HCT116 (cell line): ENCODE data around the gene RAX. TPM values are rescaled to one million over a fixed set of nuclear protein-coding genes. Genes with fewer than 3 reads are reported as not detected.

Experiments used
- ATAC-seq: fragments of 200-7000 bp; cut with Tn5 transposase; 2 replicates; pipeline ENCODE4 v1.9.1; 2020; ENCODE audit warnings: mild to moderate bottlenecking, moderate library complexity
- BruUV-seq: library from RNA; stranded (reverse); fragments of 400-500 nt; replicated peaks from 2 replicates; lab custom pipeline; 2021; lab: Mats Ljungman, UMichigan
- CTCF ChIA-PET: fragments of 300-600 bp; sonication (Branson Sonifier 250); formaldehyde crosslinking; loops from one replicate; lab custom pipeline; 2021; ENCODE audit warnings: antibody characterized with exemption; lab: Charles Lee
- POLR2A ChIA-PET: fragments of 300-600, 350-600 bp; sonication (Branson Sonifier 250); formaldehyde crosslinking; loops from one replicate; lab custom pipeline; 2021; ENCODE audit warnings: antibody characterized with exemption; lab: Charles Lee
- RAD21 ChIA-PET, 2 experiments: fragments of 300-600 bp; sonication (Branson Sonifier 250); formaldehyde crosslinking; loops; one replicate each; lab custom pipeline; 2023; ENCODE audit warnings: low total read pairs in 2 of 2; ENCODE audit not compliant: uncharacterized antibody in 2 of 2, unreplicated experiment in 2 of 2, low non-redundant PET in 1 of 2; lab: Charles Lee
- DNase-seq: peaks from one replicate; pipeline ENCODE4 v3.0.0-alpha.2; 2010; ENCODE audit warnings: low read depth, low spot score
- H2AFZ ChIP-seq: fragments of 200-600 bp; shearing (Covaris generic), sonication (generic); 2 replicates; pipeline ENCODE4 v1.6.1; 2017; ENCODE audit warnings: low read depth, mixed run types, mixed read lengths, antibody characterized with exemption, low read length; ENCODE audit not compliant: poor library complexity, severe bottlenecking
- H3K27ac ChIP-seq: 2 replicates; pipeline ENCODE4 v1.5.1; 2012; ENCODE audit warnings: low read depth, low read length
- H3K27me3 ChIP-seq: fragments of 200-600 bp; sonication (generic); 2 replicates; pipeline ENCODE4 v1.6.1; 2016; ENCODE audit warnings: mixed run types, low read length, mixed read lengths; ENCODE audit not compliant: insufficient read depth
- H3K36me3 ChIP-seq, 2 experiments: fragments of 200-500 bp in 1 of 2; fragments of 200-600 bp in 1 of 2; sonication (Bioruptor generic) in 1 of 2; sonication (generic) in 1 of 2; 2 replicates each; pipeline versions ENCODE4 v1.5.1 to v1.6.1; 2014 to 2016; ENCODE audit warnings: low read length in 2 of 2, inconsistent platforms in 1 of 2, mixed read lengths in 1 of 2, mixed run types in 1 of 2; ENCODE audit not compliant: insufficient read depth in 2 of 2, control insufficient read depth in 1 of 2
- H3K4me1 ChIP-seq, 2 experiments: fragments of 200-600 bp in 1 of 2; sonication (generic) in 1 of 2; 2 replicates each; pipeline versions ENCODE4 v1.5.1 to v1.6.1; 2012 to 2017; ENCODE audit warnings: low read length in 2 of 2, inconsistent platforms in 1 of 2, mild to moderate bottlenecking in 1 of 2, mixed read lengths in 1 of 2, mixed run types in 1 of 2, moderate library complexity in 1 of 2; ENCODE audit not compliant: insufficient read depth in 2 of 2, control insufficient read depth in 1 of 2
- H3K4me2 ChIP-seq: fragments of 200-600 bp; sonication (generic); 2 replicates; pipeline ENCODE4 v1.6.1; 2017; ENCODE audit warnings: mixed run types, low read length, mixed read lengths
- H3K4me3 ChIP-seq, 2 experiments: fragments of 200-600 bp in 1 of 2; sonication (generic) in 1 of 2; replicated peaks in 1 of 2; 2 replicates each; pipeline ENCODE4 v1.5.1; 2011 to 2016; ENCODE audit warnings: low read length in 2 of 2, control low read depth in 1 of 2, low read depth in 1 of 2, mild to moderate bottlenecking in 1 of 2, mixed read lengths in 1 of 2, mixed run types in 1 of 2
- H3K79me2 ChIP-seq: fragments of 200-600 bp; sonication (generic); 2 replicates; pipeline ENCODE4 v1.6.1; 2017; ENCODE audit warnings: mild to moderate bottlenecking, mixed run types, low read length, moderate library complexity, mixed read lengths; ENCODE audit not compliant: insufficient read depth
- H3K9ac ChIP-seq: fragments of 200-600 bp; sonication (generic); 2 replicates; pipeline ENCODE4 v1.6.1; 2016; ENCODE audit warnings: low read length, mixed read lengths
- H3K9me2 ChIP-seq: fragments of 200-600 bp; sonication (generic), shearing (Covaris generic); 2 replicates; pipeline ENCODE4 v1.6.1; 2017; ENCODE audit warnings: mixed run types, mild to moderate bottlenecking, moderate library complexity; ENCODE audit not compliant: insufficient read depth
- H3K9me3 ChIP-seq, 2 experiments: fragments of 200-500 bp in 1 of 2; fragments of 200-600 bp in 1 of 2; sonication (Bioruptor generic) in 1 of 2; sonication (generic) in 1 of 2; 2 replicates each; pipeline ENCODE4 v1.6.1; 2014 to 2017; ENCODE audit warnings: low read length in 2 of 2, mixed read lengths in 2 of 2, inconsistent platforms in 1 of 2, low read depth in 1 of 2, mild to moderate bottlenecking in 1 of 2, mixed run types in 1 of 2, moderate library complexity in 1 of 2; ENCODE audit not compliant: control insufficient read depth in 1 of 2, insufficient read depth in 1 of 2
- H4K20me1 ChIP-seq: fragments of 200-600 bp; sonication (generic), shearing (Covaris generic); 2 replicates; pipeline ENCODE4 v1.6.1; 2017; ENCODE audit warnings: mixed run types, mild to moderate bottlenecking, moderate library complexity; ENCODE audit not compliant: insufficient read depth
- CBX3 ChIP-seq: IDR thresholded peaks from 2 replicates; pipeline ENCODE4 v1.6.1; 2012; ENCODE audit warnings: low read depth
- CTCF ChIP-seq, 3 experiments: fragments of 200-600 bp in 1 of 3; sonication (generic) in 1 of 3; IDR thresholded peaks in 2 of 3; conservative IDR thresholded peaks in 1 of 3; 2 replicates each; pipeline ENCODE4 v1.5.1; 2012 to 2017; ENCODE audit warnings: low read depth in 2 of 3, low read length in 2 of 3, antibody characterized with exemption in 1 of 3, borderline replicate concordance in 1 of 3, control low read depth in 1 of 3, mild to moderate bottlenecking in 1 of 3, mixed read lengths in 1 of 3, mixed run types in 1 of 3, moderate library complexity in 1 of 3; ENCODE audit not compliant: insufficient read depth in 1 of 3
- EGR1 ChIP-seq: IDR thresholded peaks from 2 replicates; pipeline ENCODE4 v1.6.1; 2012; ENCODE audit warnings: low read depth
- ELF1 ChIP-seq: IDR thresholded peaks from 2 replicates; pipeline ENCODE4 v1.6.1; 2012; ENCODE audit warnings: low read depth, borderline replicate concordance
- EZH2phosphoT487 ChIP-seq: fragments of 200-600 bp; IDR thresholded peaks from 2 replicates; pipeline ENCODE4 v1.6.1; 2018; ENCODE audit warnings: antibody characterized with exemption, borderline replicate concordance
- FOSL1 ChIP-seq: IDR thresholded peaks from 2 replicates; pipeline ENCODE4 v1.6.1; 2012; ENCODE audit warnings: low read depth
- MAX ChIP-seq: IDR thresholded peaks from 2 replicates; pipeline ENCODE4 v1.6.1; 2012
- RAD21 ChIP-seq: IDR thresholded peaks from 2 replicates; pipeline ENCODE4 v1.6.1; 2012; ENCODE audit warnings: low read depth, mild to moderate bottlenecking
- SIN3A ChIP-seq: IDR thresholded peaks from 2 replicates; pipeline ENCODE4 v1.6.1; 2012; ENCODE audit warnings: low read depth
- SP1 ChIP-seq: IDR thresholded peaks from 2 replicates; pipeline ENCODE4 v1.6.1; 2012; ENCODE audit warnings: low read depth
- SRF ChIP-seq: IDR thresholded peaks from 2 replicates; pipeline ENCODE4 v1.6.1; 2012; ENCODE audit warnings: low read depth
- YY1 ChIP-seq: IDR thresholded peaks from 2 replicates; pipeline ENCODE4 v1.6.1; 2011; ENCODE audit warnings: low read length, low read depth, moderate library complexity, mild to moderate bottlenecking; ENCODE audit not compliant: insufficient replicate concordance; ENCODE audit errors: extremely low read depth
- intact Hi-C: fragments of 100-400 bp; cut with micrococcal nuclease; formaldehyde crosslinking; loops from 2 replicates; pipeline ENCODE4 v1.10.0; 2022
- total RNA-seq: library from RNA; stranded (reverse); gene quantifications from one replicate; pipeline ENCODE4 v1.2.1, GENCODE V29; 2021; ENCODE audit not compliant: unreplicated experiment
- TF ChIP-seq, protein P1 (sequence below): IDR thresholded peaks from 2 replicates; pipeline ENCODE4 v1.6.1; 2012
- TF ChIP-seq, protein P2 (sequence below): IDR thresholded peaks from 2 replicates; pipeline ENCODE4 v1.6.1; 2011; ENCODE audit warnings: mild to moderate bottlenecking, low read length, moderate library complexity; ENCODE audit not compliant: insufficient replicate concordance; ENCODE audit errors: extremely low read depth

The RAX gene
- total RNA-seq, 1 experiment from 2014 or later = not detected

DNA sequence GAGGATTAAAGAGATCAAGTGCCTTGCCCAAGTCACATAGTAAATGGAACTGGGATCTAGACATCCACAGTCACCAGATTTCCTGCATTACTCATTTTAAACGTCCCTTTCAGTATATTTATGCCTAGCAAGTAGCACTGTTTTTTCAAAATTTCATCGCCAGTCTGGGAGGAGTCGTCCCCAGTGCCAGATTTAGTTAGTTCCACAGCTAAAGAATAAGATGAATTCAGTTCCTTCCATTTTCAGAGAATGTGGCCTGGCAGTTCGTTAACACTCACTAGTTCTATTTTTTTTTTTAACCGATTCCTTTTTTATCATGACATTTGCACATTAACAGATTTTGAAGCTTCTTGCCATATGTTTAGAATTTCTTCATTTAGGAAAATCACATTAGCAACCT lies 42.1 kb downstream of the RAX start:
- no peak for ATAC-seq
- intact Hi-C loops = no loop called here
- CTCF ChIA-PET = no interaction called here

More for the DNA sequence above, 42.1 kb downstream of the RAX start:
- RAD21 ChIA-PET = no interaction called here
- no peaks in the 10 kb centered on the region for H3K9me2 ChIP-seq
- H3K4me2 ChIP-seq = no peak overlapping the region
- H3K27ac ChIP-seq = no peak overlapping the region
- H3K9me3 ChIP-seq = no peaks in the 10 kb centered on the region
- POLR2A ChIA-PET = no interaction called here
- H3K4me3 ChIP-seq = no peak overlapping the region
- H2AFZ ChIP-seq = no peak overlapping the region
- no peaks in the 10 kb centered on the region for H3K4me1 ChIP-seq
- BruUV-seq = no TSS peak
- H4K20me1 ChIP-seq = no peaks in the 10 kb centered on the region
- peaks cover 51% of the 10 kb centered on the region for H3K27me3 ChIP-seq
- TF ChIP-seq EGR1 (no peak), SP1 (no peak), CTCF (IDR thresholded peaks at IDR 0.05 in 2 of 3, conservative IDR thresholded peaks at IDR 0.05 in 1 of 3; ENCODE audit: borderline replicate concordance in 1 of 3, insufficient read depth in 1 of 3, low read depth in 2 of 3, low read length in 2 of 3) (no peak), ELF1 (no peak), FOSL1 (no peak), SRF (no peak), CBX3 (no peak), MAX (no peak), RAD21 (no peak), EZH2phosphoT487 (no peak), YY1 (no peak), SIN3A (no peak)
- TF ChIP-seq, protein P1, sequence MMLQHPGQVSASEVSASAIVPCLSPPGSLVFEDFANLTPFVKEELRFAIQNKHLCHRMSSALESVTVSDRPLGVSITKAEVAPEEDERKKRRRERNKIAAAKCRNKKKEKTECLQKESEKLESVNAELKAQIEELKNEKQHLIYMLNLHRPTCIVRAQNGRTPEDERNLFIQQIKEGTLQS = no peak
- TF ChIP-seq, protein P2, sequence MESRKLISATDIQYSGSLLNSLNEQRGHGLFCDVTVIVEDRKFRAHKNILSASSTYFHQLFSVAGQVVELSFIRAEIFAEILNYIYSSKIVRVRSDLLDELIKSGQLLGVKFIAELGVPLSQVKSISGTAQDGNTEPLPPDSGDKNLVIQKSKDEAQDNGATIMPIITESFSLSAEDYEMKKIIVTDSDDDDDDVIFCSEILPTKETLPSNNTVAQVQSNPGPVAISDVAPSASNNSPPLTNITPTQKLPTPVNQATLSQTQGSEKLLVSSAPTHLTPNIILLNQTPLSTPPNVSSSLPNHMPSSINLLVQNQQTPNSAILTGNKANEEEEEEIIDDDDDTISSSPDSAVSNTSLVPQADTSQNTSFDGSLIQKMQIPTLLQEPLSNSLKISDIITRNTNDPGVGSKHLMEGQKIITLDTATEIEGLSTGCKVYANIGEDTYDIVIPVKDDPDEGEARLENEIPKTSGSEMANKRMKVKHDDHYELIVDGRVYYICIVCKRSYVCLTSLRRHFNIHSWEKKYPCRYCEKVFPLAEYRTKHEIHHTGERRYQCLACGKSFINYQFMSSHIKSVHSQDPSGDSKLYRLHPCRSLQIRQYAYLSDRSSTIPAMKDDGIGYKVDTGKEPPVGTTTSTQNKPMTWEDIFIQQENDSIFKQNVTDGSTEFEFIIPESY = no peak
- H3K79me2 ChIP-seq = no peaks in the 10 kb centered on the region
- no peaks in the 10 kb centered on the region for H3K36me3 ChIP-seq
- H3K9ac ChIP-seq = no peak overlapping the region
- no peak for DNase-seq
